Measurements from ENCODE around the gene ZDHHC8. TPM values are rescaled to one million over a fixed set of nuclear protein-coding genes. Genes with fewer than 3 reads are reported as not detected.

ZDHHC8 gene
- total and polyA plus RNA-seq, 2 experiments from 2014 or later = 30.3 to 53.4 TPM

- no peaks in the 10 kb centered on the region for H3K27me3 ChIP-seq
- no peak overlapping the region for H3K27ac ChIP-seq
- H3K4me3 ChIP-seq = no peak overlapping the region
- H3K4me1 ChIP-seq (ENCODE audit: low read depth) = no peaks in the 10 kb centered on the region
- DNase-seq (ENCODE audit: low read depth in 1 of 2, low spot score in 1 of 2) = no peak
- peaks cover 72% of the 10 kb centered on the region for H3K36me3 ChIP-seq
- no peak for TF ChIP-seq CTCF (IDR thresholded peaks at IDR 0.05; ENCODE audit: low read depth, low read length)
- H3K9me3 ChIP-seq (ENCODE audit: low read depth) = no peaks in the 10 kb centered on the region
Observed at GRCh38 chr22:20093418-20094196, 38.0 kb upstream of the ZDHHC8 start.

- TF ChIP-seq CTCF (IDR thresholded peaks at IDR 0.05; ENCODE audit: low read depth, low read length) = no peak
- no peaks in the 10 kb centered on the region for H3K9me3 ChIP-seq (ENCODE audit: low read depth)
- H3K4me3 ChIP-seq = no peak overlapping the region
- H3K36me3 ChIP-seq = peaks cover 69% of the 10 kb centered on the region
- H3K27ac ChIP-seq = no peak overlapping the region
- no peak for DNase-seq (ENCODE audit: low read depth in 1 of 2, low spot score in 1 of 2)
- H3K27me3 ChIP-seq = no peaks in the 10 kb centered on the region
- H3K4me1 ChIP-seq (ENCODE audit: low read depth) = no peaks in the 10 kb centered on the region
Observed at GRCh38 chr22:20094197-20094807, 37.3 kb upstream of the ZDHHC8 start.

- Histone ChIP-seq H3K4me1 (ENCODE audit: low read depth) (no peaks in the 10 kb centered on the region), H3K27ac (no peak overlapping the region), H3K9me3 (ENCODE audit: low read depth) (no peaks in the 10 kb centered on the region), H3K4me3 (no peak overlapping the region), H3K36me3 (peaks cover 57% of the 10 kb centered on the region), H3K27me3 (no peaks in the 10 kb centered on the region)
- TF ChIP-seq CTCF (IDR thresholded peaks at IDR 0.05; ENCODE audit: low read depth, low read length) = no peak
- no peak for DNase-seq (ENCODE audit: low read depth in 1 of 2, low spot score in 1 of 2)
Observed at GRCh38 chr22:20095521-20095920, 36.1 kb upstream of the ZDHHC8 start.

- Histone ChIP-seq H3K27me3 (no peaks in the 10 kb centered on the region), H3K4me1 (ENCODE audit: low read depth) (no peaks in the 10 kb centered on the region), H3K4me3 (no peak overlapping the region), H3K27ac (no peak overlapping the region), H3K9me3 (ENCODE audit: low read depth) (no peaks in the 10 kb centered on the region), H3K36me3 (peaks cover 55% of the 10 kb centered on the region)
- DNase-seq (ENCODE audit: low read depth in 1 of 2, low spot score in 1 of 2) = no peak
- TF ChIP-seq CTCF (IDR thresholded peaks at IDR 0.05; ENCODE audit: low read depth, low read length) = no peak
Observed at GRCh38 chr22:20096574-20097420, 34.8 kb upstream of the ZDHHC8 start.

GRCh38 chr22:20099099-20099711 lies 32.4 kb upstream of the ZDHHC8 start:
- H3K4me3 ChIP-seq = no peak overlapping the region
- H3K27ac ChIP-seq = no peak overlapping the region
- no peak for DNase-seq (ENCODE audit: low read depth in 1 of 2, low spot score in 1 of 2)
- no peaks in the 10 kb centered on the region for H3K9me3 ChIP-seq (ENCODE audit: low read depth)
- no peak for TF ChIP-seq CTCF (IDR thresholded peaks at IDR 0.05; ENCODE audit: low read depth, low read length)
- H3K4me1 ChIP-seq (ENCODE audit: low read depth) = no peaks in the 10 kb centered on the region
- peaks cover 42% of the 10 kb centered on the region for H3K36me3 ChIP-seq
- H3K27me3 ChIP-seq = no peaks in the 10 kb centered on the region
